B cell (primary cell): ENCODE data around the gene MRPL47.

ENCODE experiments used
- EZH2 ChIP-seq: IDR thresholded peaks from 2 replicates; pipeline ENCODE4 v1.6.1; 2012; ENCODE audit warnings: borderline replicate concordance, low read depth, mild to moderate bottlenecking, moderate library complexity, low read length; ENCODE audit not compliant: insufficient read depth, poor library complexity, severe bottlenecking
- TF ChIP-seq, protein P1 (sequence below): fragments of 200-600 bp; IDR thresholded peaks from one replicate; pipeline ENCODE4 v1.8.0; 2022; ENCODE audit warnings: antibody characterized with exemption, mild to moderate bottlenecking

DNA sequence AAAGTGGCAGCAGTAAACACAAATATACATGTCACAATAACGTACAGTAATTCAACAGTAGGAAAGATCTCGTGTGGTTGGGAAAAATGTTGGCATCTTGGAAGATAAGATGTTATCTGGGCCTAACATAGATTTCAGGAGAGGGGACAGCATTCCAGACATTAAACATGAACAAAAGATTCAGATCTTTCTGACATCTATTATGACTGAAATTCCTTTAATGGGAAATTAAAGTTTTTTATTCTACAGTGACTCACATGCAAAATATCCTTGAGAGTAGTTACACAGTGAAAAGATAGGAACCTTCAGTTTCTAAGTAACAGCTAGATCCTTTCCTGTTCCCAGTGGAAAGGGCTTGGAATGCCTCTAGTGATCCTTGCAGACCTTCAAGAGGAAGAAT, 9.4 kb upstream of the MRPL47 start:
- no peak for TF ChIP-seq EZH2
- TF ChIP-seq, protein P1, sequence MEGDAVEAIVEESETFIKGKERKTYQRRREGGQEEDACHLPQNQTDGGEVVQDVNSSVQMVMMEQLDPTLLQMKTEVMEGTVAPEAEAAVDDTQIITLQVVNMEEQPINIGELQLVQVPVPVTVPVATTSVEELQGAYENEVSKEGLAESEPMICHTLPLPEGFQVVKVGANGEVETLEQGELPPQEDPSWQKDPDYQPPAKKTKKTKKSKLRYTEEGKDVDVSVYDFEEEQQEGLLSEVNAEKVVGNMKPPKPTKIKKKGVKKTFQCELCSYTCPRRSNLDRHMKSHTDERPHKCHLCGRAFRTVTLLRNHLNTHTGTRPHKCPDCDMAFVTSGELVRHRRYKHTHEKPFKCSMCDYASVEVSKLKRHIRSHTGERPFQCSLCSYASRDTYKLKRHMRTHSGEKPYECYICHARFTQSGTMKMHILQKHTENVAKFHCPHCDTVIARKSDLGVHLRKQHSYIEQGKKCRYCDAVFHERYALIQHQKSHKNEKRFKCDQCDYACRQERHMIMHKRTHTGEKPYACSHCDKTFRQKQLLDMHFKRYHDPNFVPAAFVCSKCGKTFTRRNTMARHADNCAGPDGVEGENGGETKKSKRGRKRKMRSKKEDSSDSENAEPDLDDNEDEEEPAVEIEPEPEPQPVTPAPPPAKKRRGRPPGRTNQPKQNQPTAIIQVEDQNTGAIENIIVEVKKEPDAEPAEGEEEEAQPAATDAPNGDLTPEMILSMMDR = no peak
